CD4-positive, alpha-beta T cell treated with Interleukin-10 for 1 hour (primary cell): ENCODE measurements around the gene TRIM31.
"Not testable (repeated sequence)": the region's sequence is repeated elsewhere in the genome, so short reads cannot be mapped to it uniquely, and the experiment has no call there.

Experiments
- DNase-seq: peaks from one replicate; pipeline ENCODE4 v3.0.0-alpha.2; 2020

TRIM31 gene

DNA sequence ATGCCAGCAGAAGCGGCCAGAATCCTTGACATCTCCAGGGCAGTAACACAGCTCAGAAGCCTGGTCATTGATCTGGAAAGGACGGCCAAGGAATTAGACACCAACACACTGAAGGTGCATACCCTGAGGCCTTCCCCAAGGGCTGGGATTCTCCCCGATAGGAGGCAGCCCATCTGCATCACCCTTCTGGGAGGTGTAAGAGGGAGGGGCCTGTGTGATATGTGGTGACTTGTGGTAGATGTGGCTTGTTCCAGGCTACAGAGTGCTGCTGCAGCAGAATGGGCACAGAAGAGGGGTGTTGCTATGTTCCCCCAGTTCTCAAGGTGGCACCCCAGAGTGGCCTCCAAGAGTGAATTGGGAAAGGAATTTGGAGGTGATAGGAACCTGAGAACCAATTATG, 34.2 kb upstream of the TRIM31 start:
- DNase-seq: no peak

DNA sequence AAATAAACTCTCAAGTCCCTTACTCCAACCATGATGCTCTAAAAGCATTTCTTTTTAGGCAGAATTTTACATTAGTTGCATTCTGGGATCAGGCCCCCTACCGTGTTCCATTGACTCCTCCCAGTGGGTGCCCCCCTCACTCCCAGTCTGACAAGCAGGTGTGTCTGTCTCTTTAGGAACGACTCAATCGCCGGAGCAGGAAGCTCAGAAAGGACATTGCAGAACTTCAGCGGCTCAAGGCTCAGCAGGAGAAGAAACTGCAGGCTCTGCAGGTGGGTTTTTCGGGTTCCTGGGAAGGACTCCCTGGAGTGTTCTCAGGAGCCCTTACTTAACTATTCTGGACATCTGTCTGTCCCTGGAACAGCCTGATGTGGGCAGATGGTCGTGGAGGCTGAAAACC, 32.9 kb upstream of the TRIM31 start:
- no peak for DNase-seq

DNA sequence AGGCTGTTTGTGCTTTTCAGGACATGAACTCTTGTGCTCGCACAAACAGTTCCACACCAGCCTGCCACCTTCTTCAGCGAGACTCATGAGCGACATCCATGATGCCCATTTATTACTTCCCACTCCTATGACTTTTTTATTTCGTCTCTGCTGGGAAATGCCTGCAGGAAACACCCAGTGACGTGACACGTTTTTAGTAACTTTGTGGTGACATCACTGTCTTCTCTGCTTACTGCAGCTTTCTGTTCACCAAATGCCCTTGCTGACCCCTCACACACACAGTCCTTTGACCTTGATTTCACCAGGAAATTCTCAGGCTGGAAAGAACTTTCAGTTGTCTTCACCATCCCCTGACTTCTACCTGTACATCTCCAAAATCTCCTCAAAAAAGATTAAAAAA, 31.9 kb upstream of the TRIM31 start:
- no peak for DNase-seq

DNA sequence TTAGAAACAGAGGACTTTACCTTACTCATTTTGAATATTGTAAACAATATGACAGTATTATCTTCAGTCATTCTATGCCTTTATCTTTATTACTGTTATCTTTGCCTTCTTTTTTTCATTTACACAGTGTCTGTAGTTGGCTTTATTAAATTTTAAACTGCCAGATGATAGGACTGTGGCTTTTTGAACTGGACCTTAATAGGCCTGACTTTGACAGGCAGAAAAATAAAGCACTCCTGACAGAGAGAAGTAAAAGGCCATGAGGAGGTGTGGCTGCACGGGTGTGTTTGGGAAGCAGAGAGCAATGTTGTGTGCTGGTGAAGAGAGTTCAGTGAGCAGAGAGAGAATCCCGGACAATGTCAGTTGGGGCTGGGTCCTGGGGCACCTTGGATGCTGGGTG, 30.9 kb upstream of the TRIM31 start:
- DNase-seq: no peak

DNA sequence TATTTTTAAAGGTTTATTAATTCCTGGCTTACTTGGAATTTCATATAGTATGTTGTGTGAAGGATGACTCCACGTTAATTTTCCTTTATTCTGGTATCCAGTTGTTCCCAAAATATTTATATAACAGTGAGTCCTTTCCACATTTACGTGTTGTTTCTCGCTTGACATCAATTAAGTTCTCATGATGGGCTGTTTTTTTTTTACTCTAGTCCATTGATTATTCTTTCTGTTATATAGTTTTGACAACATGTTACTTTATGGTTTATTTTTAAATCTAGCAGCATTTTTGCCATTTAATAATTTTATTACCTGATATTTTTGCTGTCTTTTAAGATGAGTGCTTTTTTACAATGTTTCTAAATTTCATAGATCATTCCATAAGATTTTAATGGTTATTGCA, 29.8 kb upstream of the TRIM31 start:
- no peak for DNase-seq

DNA sequence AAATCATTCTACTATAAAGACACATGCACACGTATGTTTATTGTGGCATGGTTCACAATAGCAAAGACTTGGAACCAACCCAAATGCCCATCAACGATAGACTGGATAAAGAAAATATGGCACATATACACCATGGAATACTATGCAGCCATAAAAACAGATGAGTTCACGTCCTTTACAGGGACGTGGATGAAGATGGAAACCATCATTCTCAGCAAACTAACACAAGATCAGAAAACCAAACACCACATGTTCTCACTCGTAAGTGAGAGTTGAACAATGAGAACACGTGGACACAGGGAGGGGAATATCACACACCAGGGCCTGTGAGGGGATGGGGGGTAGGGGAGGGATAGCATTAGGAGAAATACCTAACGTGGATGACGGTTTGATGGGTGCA, 27.4 kb upstream of the TRIM31 start:
- DNase-seq: not testable (repeated sequence)

DNA sequence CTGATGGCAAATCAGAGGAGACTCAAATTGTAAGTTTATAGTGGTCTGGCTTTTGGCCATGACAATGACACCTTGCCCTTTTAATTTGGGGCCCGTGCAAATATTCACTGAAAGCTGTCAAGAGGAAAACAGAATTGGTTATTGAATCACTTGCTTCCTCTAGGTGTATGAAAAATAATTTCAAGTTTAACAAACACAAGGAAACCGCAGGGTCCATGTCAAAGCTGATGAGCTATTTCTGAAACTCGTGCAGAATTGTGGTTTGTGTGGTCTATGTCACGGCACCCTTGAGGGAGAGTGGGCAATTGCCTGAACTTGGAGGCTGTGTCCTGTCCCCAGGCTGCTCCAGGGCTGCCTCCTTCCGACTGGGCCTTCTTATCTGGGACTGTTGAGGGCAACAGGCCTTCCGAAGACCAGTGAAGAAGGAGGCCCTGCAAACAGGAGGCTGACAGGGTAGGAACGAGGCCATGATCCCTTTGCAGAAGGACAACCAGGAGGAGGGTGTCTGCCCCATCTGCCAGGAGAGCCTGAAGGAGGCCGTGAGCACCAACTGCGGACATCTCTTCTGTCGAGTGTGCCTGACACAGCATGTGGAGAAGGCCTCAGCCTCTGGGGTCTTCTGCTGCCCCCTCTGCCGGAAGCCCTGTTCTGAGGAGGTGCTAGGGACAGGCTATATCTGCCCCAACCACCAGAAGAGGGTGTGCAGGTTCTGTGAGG, 23.8 kb upstream of the TRIM31 start:
- no peak for DNase-seq

DNA sequence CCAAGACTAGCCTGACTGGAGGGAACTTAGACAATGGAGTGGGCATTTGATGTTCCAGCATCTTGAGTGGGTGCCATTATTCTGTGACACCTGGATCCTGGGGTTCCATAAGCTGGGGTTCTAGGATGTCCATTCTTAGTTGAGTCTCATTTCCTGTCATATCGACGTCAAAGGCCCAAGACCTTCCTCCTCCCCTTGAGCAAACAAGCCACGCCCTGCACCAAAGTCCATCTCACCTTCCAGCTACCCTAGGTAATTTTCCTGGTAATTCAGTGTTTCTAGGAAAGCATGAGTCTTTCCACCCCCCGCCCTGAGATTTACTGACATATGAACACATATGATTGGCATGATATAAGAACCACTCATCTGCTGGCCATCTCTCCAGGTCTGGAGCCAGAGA, 22.9 kb upstream of the TRIM31 start, which contains the start of gene TRIM40:
TSS of gene TRIM40 (plus strand) at position 384 of the 400 bp plus-strand sequence. CDS start 897 bp downstream, outside the sequence.
- DNase-seq: no peak

DNA sequence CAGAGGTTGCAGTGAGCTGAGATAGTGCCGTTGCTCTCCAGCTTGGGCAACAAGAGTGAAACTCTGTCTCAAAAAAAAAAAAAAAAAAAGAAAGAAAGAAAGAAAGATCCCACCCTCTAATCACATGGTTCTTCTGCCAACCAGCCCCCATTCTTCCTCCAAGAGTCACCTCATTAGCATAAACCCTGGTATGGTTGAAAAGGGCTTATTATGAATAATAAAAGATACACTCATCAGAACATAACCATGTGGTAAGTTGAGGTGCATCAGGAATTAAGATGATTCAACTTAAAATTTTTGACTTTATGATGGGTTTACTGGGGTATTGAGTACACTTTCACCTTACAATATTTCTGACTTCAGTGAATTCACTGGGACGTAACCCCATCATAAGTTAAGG, 22.3 kb upstream of the TRIM31 start:
- DNase-seq: no peak

DNA sequence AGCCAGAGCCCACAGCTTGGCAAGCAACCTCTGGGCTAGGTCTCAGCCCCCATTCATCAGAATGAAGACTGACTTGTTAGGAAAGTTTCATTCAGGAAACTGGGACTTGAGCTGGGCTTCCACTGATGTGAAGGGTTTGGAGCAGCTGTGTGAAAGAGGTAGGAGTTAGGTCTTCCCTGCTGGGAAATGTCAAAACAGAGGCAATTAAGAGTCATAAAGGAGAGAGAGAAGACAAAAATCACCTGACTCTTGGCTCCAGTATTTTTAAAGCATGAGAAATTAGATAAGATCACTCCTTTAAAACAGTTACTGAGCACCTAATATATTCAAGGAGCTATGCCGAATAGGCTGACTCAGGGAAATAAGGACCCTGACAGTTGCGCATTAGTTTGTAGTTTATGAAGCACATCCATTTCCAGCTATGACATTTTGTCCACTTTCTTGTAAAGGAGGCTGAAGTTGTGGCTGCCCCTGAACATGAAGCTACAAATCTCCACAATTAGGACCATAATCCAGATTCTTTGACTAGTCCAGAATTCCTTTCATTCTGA, 19.1 kb upstream of the TRIM31 start:
- no peak for DNase-seq

DNA sequence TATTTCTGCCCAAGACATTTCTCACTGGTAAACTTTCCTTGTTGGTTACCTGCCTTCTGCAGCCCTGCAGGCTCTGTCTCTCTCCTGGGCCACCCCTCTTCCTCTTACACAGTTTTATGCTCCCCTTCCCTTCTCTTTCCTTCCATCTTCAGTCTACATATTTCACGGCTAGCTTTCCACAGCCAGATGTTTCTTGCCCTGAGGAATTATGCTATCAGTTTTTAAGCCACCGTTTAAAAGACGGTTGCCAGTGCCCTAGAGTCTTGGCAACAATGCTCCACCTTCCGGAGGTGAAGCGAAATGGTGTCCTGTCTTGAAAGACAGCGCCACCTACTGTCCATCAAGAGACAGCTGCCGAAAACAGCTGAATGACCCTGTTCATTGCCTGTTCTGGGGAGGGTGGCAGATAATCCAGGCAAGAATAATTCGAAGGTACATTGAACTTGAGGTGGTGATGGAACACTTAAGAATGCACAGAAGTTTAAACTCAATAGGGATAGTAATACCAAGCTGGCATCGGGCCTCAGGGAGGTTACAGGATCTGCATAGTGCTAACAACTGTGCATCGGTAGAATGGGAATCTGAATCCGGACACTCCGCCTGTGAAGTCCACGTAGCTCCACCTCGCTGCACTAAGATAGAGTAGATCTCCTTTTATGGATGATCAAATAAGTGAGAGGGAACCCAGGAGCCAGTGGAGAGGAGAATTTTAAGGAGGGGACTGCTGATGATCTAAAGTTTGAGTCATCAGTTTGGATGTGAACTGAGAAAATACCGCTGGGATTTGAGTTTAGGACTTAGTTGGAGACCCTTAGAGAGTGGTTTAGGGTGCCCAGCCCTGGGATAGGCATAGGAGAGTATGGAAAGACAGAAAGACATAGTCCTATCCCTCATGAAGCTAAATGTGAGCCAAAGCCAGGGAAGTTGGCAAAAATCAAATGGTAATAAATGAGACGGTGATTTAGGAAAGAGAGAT, 18.3 kb upstream of the TRIM31 start:
- DNase-seq: peak; percentile 85

DNA sequence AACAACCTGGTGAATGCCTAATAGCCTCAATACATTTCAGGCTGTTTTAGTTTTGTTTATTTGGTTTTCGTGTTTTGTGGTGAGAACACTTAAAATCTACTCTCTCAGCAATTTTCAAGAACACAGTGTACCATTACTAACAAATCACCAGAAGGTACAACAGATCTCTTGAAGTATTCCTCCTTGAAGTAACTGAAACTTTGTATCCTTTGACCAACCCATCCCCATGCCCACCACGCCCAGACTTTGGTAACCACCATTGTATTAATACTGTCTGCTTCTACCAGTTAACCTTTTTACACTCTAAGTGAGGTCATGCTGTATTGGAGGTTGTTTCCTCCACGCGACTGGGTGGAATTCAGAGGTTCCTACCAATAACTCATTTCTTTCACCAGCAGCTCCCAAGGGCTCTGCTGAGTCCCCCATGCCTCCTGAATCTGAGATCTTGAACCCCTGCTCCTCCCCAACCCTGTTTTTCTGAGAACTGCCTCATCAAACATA, 17.3 kb upstream of the TRIM31 start:
- no peak for DNase-seq

DNA sequence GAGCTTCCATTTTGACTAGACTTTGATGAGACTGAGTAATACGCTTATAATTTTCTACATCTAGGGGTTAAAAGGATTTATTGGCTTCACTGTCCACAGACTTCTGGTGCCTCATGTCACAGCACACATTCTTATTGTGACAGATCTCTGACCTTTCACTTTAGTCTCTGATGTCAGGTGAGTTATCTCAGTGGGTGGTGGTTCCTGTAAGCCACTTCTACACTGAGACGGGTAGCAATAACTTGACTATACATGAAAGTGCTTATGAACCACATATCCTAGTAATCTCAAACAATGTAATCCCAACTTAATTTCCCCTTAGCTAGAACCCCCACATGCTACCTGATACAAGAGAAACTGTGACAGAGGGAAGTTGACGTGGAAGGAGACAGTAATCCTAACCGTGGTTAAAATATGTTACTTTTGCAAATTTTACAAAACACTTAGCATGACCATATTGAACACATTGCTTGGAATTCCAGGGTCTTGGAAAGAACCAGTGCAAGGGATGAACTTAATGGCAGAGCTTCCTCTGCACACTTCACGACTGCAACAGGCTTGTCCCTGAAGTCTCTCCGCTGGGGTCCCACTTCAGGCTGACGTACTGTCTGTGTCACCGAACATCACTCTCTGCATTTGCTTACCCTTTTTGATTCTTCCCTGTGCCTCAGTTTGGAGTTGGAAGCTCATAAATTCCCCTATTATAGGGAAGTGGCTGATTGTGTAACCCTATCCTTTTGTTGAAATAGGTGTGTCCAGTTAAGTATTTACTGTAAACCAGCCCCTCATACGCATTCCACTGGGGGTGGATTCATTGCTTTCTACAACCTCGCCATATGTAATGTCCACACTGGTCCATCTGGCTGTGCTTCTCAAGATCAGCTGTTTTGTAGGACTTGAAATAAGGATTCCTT, 16.6 kb upstream of the TRIM31 start:
- DNase-seq: no peak

DNA sequence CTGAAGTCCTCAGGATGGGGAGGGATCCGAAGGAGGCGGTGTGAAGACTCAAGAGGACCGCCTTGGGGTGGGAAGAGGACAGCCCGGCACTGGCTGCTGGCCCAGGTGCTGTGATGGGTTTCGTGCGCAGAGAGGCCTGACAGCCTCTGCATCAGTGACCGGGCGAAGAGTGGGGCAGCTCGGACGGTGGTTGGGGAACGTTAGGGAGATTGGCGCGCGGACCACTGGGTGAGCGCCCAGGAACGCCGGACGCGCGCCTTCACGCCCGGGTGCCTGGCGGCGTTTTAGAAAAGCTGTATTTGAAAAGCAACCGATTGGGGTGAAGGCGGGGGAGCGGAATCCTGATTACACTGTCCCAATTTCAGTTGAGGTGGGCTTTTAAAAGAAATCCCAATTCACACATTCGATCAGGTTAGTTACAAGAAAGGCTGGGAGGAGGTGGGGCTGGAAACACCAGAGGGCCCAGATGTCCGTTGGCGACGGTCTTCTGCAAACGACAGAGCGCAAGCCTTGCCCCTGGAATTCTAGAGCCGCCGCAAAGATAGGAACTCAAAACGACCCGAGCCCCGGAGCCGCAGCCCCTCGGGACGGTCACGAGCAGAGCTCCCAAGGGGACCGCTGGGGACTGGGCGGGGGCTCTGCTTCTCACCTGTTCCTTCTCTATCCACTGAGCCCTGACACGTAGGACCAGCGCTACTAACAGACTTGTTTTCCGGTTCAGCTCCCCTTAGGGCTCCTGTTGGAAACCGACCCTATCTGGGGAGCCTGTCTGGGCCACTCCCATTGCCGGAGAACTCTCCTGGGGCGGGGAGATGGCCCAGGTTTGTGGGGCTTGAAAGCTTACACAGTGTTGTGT, 14.6 kb upstream of the TRIM31 start:
- DNase-seq: no peak

DNA sequence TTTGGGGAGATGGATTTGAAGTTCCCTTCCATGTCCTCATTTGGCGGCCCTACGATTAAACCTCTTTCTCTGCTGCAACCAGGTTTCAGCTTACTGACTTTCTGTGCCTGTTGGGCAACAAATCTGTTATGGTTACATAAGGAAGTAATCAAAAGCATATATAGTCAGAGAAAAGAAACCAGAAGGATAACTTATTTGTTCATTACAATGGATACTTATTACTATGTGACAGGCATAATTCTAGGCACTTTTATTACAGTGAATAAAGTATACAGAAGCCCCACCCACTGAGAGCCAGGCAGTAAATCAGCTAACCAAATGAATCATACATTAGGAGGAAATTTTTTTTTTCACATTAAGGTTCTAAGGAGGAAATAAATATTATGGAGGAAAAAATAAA, 9.6 kb upstream of the TRIM31 start:
- no peak for DNase-seq

DNA sequence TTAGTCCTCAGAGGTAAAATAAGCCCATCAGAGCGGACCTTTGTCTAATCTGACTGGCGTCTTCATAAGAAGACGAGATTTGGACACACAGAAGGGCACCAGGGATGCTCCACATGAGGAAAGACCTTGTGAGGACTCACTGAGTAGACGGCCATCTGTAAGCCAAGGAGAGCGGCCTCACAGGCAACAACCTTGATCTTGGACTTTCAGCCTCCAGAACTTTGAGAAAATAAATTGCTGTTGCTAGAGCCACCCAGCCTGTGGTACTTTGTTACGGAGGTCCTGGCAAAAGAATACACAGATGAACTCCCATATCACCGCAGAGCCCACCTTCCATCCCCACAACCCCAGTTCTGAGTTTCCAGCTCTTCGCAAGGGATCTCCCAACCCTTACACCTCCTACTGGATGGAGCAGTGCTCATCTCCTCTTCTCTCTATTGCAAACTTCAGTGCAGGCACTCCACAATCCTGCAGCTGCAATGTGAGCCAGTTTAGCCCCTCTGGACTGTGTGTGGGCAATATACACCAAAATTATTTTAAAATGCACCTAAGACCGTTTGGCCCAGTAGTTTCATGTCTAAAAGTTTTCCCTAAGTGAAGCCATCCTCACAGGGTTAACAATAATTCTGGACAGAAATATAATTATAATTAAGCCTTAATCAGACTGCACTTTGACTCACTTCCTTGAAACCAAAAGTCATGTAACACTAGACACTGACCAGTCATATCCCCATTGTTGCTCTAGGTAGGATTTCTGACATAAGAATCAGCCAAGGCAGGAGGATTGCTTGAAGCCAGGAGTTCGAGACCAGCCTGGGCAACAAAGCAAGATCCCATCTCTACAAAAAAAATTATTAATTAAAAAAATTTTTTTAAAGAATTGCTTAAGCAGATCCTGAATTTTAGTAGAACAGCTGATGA, 8.8 kb upstream of the TRIM31 start:
- DNase-seq: no peak

DNA sequence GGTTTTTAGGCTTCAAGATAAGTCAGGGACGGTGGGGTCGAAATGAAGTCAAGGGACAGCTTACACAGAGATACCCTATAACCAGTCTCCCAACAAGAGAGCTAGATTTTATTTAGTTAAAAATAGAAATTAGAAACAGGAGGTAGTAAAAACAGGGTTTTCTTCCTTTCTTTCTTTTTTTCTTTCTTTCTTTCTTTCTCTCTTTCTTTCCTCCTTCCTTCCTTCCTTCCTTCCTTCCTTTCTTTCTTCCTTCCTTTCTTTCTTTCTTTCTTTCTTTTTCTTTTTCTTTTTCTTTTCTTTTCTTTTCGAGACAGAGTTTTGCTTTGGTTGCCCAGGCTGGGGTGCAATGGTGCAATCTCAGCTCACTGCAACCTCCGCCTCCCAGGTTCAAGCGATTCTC, 5.8 kb upstream of the TRIM31 start:
- not testable (repeated sequence) for DNase-seq

DNA sequence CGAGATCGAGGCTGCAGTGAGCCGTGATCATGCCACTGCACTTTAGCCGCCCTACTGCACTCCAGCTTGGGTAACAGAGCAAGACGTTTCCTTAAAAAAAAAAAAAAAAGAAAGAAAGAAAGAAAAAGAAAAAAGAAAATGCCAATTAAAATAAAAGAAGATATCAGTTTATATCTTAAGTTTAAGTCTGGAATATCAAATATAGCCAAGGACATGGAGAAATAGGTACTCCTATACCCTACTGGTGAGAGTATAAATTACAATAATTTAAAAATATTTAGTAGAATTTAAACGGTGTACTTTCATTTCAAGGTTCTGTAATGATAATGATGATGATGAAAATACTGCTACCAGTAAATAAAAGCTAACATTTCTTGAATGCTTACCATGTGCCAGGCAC, 3.8 kb upstream of the TRIM31 start:
- DNase-seq: no peak

DNA sequence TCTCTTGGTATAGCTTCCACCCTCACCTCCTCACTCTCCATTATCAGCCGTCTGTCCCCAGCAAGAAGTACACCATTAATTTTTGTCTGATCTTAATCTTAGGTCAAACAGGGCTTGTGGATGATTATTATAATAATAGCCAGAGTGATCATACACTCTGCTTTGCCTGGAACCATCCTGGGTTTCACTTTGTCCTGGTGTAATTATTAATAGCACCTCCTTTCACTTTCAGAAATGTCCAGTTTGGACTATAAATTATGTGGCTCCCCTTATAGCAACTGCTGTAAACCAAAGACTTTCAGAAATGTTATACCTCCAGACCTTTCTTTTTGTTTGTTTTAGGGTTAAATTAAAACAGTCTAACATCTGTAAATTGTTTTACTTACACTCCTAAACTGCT, 951 bp upstream of the TRIM31 start:
- DNase-seq: no peak

DNA sequence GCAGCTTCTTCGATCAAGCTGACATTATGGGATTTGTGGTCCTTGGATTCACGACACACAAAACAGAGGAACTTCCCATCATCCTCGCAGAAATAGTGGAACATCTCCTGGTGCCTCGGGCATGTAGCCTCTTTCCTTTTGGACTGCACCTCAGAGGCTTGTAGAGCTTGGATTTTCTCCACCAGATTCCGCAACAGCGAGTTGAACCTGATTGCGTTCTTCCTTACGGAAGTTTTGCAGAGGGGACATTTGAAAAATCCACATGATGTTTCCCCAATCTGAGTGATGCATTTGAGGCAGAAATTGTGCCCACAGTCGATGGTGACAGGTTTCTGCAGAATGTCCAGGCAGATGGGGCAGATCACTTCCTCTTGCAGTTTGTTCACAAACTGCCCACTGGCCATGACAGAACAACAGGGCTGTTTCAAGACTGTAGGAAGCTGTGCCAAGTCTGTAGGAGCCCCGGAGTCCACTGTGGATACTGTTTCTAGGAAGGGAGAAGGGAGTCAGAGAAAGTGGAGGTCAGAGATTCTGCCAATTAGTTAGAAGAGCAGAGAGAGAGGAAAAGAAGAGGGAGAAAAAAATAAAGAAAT, 392 bp downstream of the TRIM31 start:
- DNase-seq: no peak
